ENCODE results near the gene DNAH7. TPM values are rescaled to one million over a fixed set of nuclear protein-coding genes. Genes with fewer than 3 reads are reported as not detected.
"Not testable (repeated sequence)": the region's sequence is repeated elsewhere in the genome, so short reads cannot be mapped to it uniquely, and the experiment has no call there.

The DNAH7 gene
- total RNA-seq, 1 donor from 2014 or later, result 0.21 TPM

DNA sequence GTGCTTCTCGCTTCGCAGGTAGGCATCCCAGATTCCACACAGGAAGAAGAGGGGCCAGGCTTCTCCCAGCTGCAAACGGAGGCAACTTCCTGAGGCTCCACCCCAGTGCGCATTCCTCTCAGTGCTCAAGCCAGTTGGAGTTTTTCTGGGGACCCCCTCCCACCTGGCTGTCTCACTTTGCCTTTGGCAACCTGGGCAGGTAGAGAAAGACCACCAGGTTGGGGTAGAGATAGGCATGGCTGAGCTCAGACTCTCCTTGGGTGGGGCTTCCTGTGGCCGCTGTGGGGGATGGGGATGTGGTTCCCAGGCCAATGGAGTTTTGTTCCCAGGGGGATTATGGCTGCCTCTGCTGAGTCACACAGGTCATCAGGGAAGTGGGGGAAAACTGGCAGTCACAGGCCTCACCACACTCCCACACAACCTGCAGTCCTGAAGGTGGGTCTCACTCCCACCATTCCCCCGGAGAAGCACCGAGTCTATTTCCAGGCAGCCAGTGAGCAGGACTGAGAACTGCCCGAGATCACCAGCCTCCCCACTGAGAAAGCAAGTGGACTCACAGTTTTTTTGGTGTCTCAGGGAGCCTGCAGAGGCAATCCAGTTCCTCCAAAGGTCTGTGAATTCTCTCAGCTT lies 373.5 kb downstream of the DNAH7 start:
- intact Hi-C loops (cut with DNase I), result no loop called here
- TF ChIP-seq, protein P1, sequence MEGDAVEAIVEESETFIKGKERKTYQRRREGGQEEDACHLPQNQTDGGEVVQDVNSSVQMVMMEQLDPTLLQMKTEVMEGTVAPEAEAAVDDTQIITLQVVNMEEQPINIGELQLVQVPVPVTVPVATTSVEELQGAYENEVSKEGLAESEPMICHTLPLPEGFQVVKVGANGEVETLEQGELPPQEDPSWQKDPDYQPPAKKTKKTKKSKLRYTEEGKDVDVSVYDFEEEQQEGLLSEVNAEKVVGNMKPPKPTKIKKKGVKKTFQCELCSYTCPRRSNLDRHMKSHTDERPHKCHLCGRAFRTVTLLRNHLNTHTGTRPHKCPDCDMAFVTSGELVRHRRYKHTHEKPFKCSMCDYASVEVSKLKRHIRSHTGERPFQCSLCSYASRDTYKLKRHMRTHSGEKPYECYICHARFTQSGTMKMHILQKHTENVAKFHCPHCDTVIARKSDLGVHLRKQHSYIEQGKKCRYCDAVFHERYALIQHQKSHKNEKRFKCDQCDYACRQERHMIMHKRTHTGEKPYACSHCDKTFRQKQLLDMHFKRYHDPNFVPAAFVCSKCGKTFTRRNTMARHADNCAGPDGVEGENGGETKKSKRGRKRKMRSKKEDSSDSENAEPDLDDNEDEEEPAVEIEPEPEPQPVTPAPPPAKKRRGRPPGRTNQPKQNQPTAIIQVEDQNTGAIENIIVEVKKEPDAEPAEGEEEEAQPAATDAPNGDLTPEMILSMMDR (IDR thresholded peaks at IDR 0.05), result no peak
- H3K4me1 ChIP-seq, result no peaks in the 10 kb centered on the region
- no peak overlapping the region for H3K27ac ChIP-seq
- no peak for DNase-seq (ENCODE audit: low spot score in 2 of 2)
- H3K9me3 ChIP-seq, result peaks cover 0 to 21% of the 10 kb centered on the region in 2 donors
- H3K4me3 ChIP-seq, result no peak overlapping the region
- no peaks in the 10 kb centered on the region for H3K27me3 ChIP-seq
- peaks cover 3 to 7% of the 10 kb centered on the region in 2 donors for H3K36me3 ChIP-seq

DNA sequence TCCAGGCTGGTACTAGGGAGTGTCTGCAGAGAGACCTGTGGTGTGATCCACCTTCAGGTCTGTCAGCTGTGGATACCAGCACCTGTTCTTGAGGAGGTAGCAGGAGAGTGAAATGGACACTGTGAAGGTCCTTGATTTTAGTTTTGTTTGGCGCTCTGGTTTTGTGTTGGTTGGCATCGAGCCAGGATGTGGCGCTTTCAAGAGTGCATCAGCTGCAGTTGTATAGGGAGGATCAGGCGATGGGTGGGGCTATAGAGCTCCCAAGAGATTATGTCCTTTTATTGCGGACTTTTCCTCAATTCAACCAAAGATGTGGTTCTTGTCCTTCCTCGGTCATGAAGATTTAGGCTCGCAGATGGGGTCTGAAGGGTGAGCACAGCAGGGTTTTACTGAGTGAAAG lies 374.1 kb downstream of the DNAH7 start:
- H3K36me3 ChIP-seq, result peaks cover 3 to 7% of the 10 kb centered on the region in 2 donors
- no peak overlapping the region for H3K27ac ChIP-seq
- DNase-seq (ENCODE audit: low spot score in 2 of 2), result no peak
- no peak overlapping the region for H3K4me3 ChIP-seq
- TF ChIP-seq, protein P1 (IDR thresholded peaks at IDR 0.05), result no peak
- peaks cover 0 to 18% of the 10 kb centered on the region in 2 donors for H3K9me3 ChIP-seq
- intact Hi-C loops (cut with DNase I), result no loop called here
- no peaks in the 10 kb centered on the region for H3K27me3 ChIP-seq
- no peaks in the 10 kb centered on the region for H3K4me1 ChIP-seq

DNA sequence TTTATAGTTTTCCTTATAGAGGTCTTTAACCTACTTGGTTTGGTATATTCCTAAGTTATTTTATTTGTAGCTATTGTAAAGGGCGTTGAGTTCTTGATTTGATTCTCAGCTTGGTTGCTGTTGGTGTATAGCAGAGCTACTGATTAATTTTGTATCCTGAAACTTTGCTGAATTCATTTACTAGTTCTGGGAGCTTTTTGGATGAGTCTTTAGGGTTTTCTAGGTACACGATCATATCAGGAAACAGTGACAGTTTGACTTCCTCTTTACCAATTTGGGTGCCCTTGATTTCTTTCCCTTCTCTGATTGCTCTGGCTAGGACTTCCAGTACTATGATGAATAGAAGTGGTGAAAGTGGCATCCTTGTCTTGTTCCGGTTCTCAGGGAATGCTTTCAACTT lies 376.1 kb downstream of the DNAH7 start:
- H3K27ac ChIP-seq; H3K4me1 ChIP-seq; intact Hi-C loops (cut with DNase I); H3K4me3 ChIP-seq; H3K36me3 ChIP-seq; DNase-seq (ENCODE audit: low spot score in 2 of 2); H3K27me3 ChIP-seq: not testable (repeated sequence)
- H3K9me3 ChIP-seq, result peaks cover 0 to 18% of the 10 kb centered on the region in 2 donors

Other genes starting within 250 kb of the DNAH7 start
- 8.4 TPM for gene STK17B, start 102.7 kb upstream of the DNAH7 start, total RNA-seq

All from ascending aorta (tissue), 2 donors.